Right lobe of liver (tissue), 4 donors: ENCODE measurements around the gene B3GALNT2.

ENCODE experiments used
- POLR2A ChIP-seq: fragments of 450-650 bp; IDR thresholded peaks from one replicate; pipeline ENCODE4 v1.6.1; 2017; ENCODE audit warnings: antibody characterized with exemption, mild to moderate bottlenecking
- TF ChIP-seq, protein P1 (sequence below), 4 donors: fragments of 200-600 bp in 3 of 4; fragments of 450-650 bp in 1 of 4; IDR thresholded peaks; one replicate each; pipeline versions ENCODE4 v1.5.1 to v1.8.0; 2016 to 2022; ENCODE audit warnings: antibody characterized with exemption in 4 of 4, mild to moderate bottlenecking in 2 of 4
- donor health status: DM: no; HTN: no; CAD: no.
- donor health status: DM: no; HTN: no; CAD: no.
- donor health status: DM: no; HTN: yes; CAD: no.

DNA sequence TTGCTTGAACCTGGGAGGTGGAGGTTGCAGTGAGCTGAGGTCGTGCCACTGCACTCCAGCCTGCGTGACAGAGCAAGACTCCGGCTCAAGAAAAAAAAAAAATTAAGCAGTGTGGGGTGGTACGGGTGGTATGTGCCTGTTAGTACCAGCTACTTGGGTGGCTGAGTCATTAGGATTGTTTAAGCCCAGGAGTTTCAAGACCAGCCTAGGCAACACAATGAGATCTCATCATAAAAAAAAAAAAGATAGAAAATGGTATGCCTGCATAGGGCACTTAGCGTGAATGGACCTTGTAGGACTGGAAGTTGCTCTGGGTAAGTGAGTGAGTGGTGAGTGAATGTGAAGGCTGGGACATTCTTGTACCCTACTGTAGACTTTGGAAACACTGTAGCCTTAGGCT lies 100.1 kb downstream of the B3GALNT2 start:
- TF ChIP-seq, protein P1, sequence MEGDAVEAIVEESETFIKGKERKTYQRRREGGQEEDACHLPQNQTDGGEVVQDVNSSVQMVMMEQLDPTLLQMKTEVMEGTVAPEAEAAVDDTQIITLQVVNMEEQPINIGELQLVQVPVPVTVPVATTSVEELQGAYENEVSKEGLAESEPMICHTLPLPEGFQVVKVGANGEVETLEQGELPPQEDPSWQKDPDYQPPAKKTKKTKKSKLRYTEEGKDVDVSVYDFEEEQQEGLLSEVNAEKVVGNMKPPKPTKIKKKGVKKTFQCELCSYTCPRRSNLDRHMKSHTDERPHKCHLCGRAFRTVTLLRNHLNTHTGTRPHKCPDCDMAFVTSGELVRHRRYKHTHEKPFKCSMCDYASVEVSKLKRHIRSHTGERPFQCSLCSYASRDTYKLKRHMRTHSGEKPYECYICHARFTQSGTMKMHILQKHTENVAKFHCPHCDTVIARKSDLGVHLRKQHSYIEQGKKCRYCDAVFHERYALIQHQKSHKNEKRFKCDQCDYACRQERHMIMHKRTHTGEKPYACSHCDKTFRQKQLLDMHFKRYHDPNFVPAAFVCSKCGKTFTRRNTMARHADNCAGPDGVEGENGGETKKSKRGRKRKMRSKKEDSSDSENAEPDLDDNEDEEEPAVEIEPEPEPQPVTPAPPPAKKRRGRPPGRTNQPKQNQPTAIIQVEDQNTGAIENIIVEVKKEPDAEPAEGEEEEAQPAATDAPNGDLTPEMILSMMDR (IDR thresholded peaks at IDR 0.05) = no peak
- no peak for TF ChIP-seq POLR2A
